Measurements from ENCODE around the gene HBZ.
"Not testable (repeated sequence)": the region's sequence is repeated elsewhere in the genome, so short reads cannot be mapped to it uniquely, and the experiment has no call there.

Gene HBZ

GRCh38 chr16:138049-138417 is 14.4 kb upstream of the HBZ start:
- 4 to 6% methylated on average over 11 to 13 of the region's 30 CpGs for WGBS, 2 experiments (ENCODE audit: insufficient coverage in 2 of 2)
- Histone ChIP-seq H3K36me3 (ENCODE audit: control insufficient read depth, insufficient read depth, low read length) (no peaks in the 10 kb centered on the region), H3K4me1 (ENCODE audit: control insufficient read depth, insufficient read depth, low read length, poor library complexity, severe bottlenecking) (no peaks in the 10 kb centered on the region), H3K4me3 (ENCODE audit: extremely low read depth, insufficient read depth, low read length, poor library complexity, severe bottlenecking) (peak overlapping the region; percentile 66), H3K9me3 (ENCODE audit: control insufficient read depth, low read length) (no peaks in the 10 kb centered on the region), H3K27ac (ENCODE audit: low read depth, low read length, severe bottlenecking) (peak overlapping the region; percentile 76)

DNA sequence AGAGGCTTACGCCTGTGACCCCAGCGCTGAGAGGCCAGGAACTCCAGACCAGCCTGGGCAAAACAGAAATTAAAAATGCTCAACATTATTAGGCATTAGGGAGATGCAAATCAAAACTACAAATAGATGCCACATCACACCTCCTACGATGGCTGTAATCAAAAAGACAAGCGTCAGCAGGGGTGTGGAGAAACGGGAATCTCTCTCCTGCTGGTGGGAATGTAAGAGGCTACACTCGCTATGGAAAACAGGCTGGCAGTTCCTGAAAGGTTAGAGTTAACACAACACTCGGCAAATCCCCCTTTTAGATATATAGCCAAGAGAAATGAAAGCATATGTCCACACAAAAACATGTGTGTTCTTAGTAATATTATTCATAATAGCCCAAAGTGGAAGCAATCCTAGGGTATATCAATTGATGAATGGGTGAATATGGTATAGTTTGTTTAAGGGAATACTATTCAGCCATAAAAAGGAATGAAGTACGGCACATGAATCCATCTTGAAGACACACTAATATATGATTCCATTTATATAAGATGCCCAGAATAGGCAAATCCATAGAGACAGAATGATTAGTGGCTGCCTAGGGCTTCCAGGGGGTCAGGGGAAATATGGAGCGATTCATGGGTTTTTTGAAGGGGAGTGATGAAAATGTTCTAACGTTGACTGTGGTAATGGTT is 12.1 kb upstream of the HBZ start:
- Histone ChIP-seq H3K27ac (ENCODE audit: low read depth, low read length, severe bottlenecking) (no peak overlapping the region), H3K4me1 (ENCODE audit: control insufficient read depth, insufficient read depth, low read length, poor library complexity, severe bottlenecking) (no peaks in the 10 kb centered on the region), H3K4me3 (ENCODE audit: extremely low read depth, insufficient read depth, low read length, poor library complexity, severe bottlenecking) (no peak overlapping the region), H3K36me3 (ENCODE audit: control insufficient read depth, insufficient read depth, low read length) (no peaks in the 10 kb centered on the region), H3K9me3 (ENCODE audit: control insufficient read depth, low read length) (no peaks in the 10 kb centered on the region)
- 86 to 94% methylated on average over 3 to 4 of the region's 10 CpGs for WGBS, 2 experiments (ENCODE audit: insufficient coverage in 2 of 2)

DNA sequence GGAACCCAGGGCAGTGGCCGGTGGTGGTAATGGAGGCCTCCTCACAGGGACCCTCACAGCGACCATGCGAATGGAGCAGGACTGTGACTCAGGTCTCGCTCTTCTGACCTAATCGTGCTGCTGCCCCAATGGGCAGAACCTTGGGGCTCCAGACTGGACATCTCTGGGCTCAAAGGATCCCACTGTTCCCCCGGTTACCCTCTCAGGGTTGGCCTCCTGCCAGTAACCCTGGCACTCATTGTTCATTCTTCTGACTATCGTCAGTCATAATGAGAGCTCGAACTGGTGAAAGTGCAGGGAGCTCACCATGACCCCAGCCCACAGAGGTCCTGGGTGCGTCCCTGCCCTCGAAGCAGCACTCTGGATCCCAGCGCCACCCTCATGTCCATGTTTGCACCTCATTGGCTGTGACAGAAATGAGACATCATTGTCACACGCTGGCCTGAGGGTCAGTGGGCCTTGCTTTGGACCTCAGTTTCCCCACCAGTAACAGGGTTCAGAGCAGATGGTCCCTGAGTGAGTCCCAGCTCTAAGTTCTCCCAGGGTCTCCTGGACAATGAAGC is 10.0 kb upstream of the HBZ start:
- no peaks in the 10 kb centered on the region for H3K9me3 ChIP-seq (ENCODE audit: control insufficient read depth, low read length)
- no peak overlapping the region for H3K4me3 ChIP-seq (ENCODE audit: extremely low read depth, insufficient read depth, low read length, poor library complexity, severe bottlenecking)
- WGBS, 2 experiments (ENCODE audit: insufficient coverage in 2 of 2) = 89 to 90% methylated on average over 12 of the region's 12 CpGs
- no peak overlapping the region for H3K27ac ChIP-seq (ENCODE audit: low read depth, low read length, severe bottlenecking)
- no peaks in the 10 kb centered on the region for H3K36me3 ChIP-seq (ENCODE audit: control insufficient read depth, insufficient read depth, low read length)
- no peaks in the 10 kb centered on the region for H3K4me1 ChIP-seq (ENCODE audit: control insufficient read depth, insufficient read depth, low read length, poor library complexity, severe bottlenecking)

GRCh38 chr16:143047-143446 is 9.4 kb upstream of the HBZ start:
- Histone ChIP-seq H3K36me3 (ENCODE audit: control insufficient read depth, insufficient read depth, low read length) (no peaks in the 10 kb centered on the region), H3K4me1 (ENCODE audit: control insufficient read depth, insufficient read depth, low read length, poor library complexity, severe bottlenecking) (no peaks in the 10 kb centered on the region), H3K4me3 (ENCODE audit: extremely low read depth, insufficient read depth, low read length, poor library complexity, severe bottlenecking) (no peak overlapping the region), H3K9me3 (ENCODE audit: control insufficient read depth, low read length) (no peaks in the 10 kb centered on the region), H3K27ac (ENCODE audit: low read depth, low read length, severe bottlenecking) (no peak overlapping the region)
- 86 to 90% methylated on average over 2 to 5 of the region's 6 CpGs for WGBS, 2 experiments (ENCODE audit: insufficient coverage in 2 of 2)

DNA sequence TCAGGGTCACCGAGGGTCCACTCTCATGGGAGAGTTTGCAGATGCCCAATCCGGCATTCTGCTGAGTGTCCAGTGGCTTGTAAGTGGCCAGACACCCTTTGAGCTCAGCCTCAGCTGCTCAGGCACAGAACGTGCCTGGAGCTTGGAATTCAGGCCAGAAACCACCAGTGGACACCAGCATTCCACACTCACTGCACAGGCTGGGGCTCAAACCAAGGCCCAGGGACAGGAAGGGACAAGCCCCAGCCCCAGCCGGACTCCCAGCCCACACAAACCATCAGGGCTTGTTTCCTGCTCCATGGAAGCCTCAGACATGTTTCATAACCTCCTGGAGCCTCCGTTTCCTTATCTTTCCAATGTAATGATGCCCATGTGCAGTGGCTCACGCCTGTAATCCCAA is 9.0 kb upstream of the HBZ start:
- WGBS, 2 experiments (ENCODE audit: insufficient coverage in 2 of 2) = 81 to 86% methylated on average over 5 to 6 of the region's 6 CpGs
- no peak overlapping the region for H3K4me3 ChIP-seq (ENCODE audit: extremely low read depth, insufficient read depth, low read length, poor library complexity, severe bottlenecking)
- no peaks in the 10 kb centered on the region for H3K36me3 ChIP-seq (ENCODE audit: control insufficient read depth, insufficient read depth, low read length)
- no peaks in the 10 kb centered on the region for H3K4me1 ChIP-seq (ENCODE audit: control insufficient read depth, insufficient read depth, low read length, poor library complexity, severe bottlenecking)
- no peak overlapping the region for H3K27ac ChIP-seq (ENCODE audit: low read depth, low read length, severe bottlenecking)
- H3K9me3 ChIP-seq (ENCODE audit: control insufficient read depth, low read length) = no peaks in the 10 kb centered on the region

GRCh38 chr16:144797-145252 is 7.6 kb upstream of the HBZ start:
- Histone ChIP-seq H3K27ac (ENCODE audit: low read depth, low read length, severe bottlenecking) (no peak overlapping the region), H3K9me3 (ENCODE audit: control insufficient read depth, low read length) (no peaks in the 10 kb centered on the region), H3K36me3 (ENCODE audit: control insufficient read depth, insufficient read depth, low read length) (no peaks in the 10 kb centered on the region), H3K4me1 (ENCODE audit: control insufficient read depth, insufficient read depth, low read length, poor library complexity, severe bottlenecking) (no peaks in the 10 kb centered on the region), H3K4me3 (ENCODE audit: extremely low read depth, insufficient read depth, low read length, poor library complexity, severe bottlenecking) (no peak overlapping the region)
- 93 to 97% methylated on average over 14 of the region's 14 CpGs for WGBS, 2 experiments (ENCODE audit: insufficient coverage in 2 of 2)

DNA sequence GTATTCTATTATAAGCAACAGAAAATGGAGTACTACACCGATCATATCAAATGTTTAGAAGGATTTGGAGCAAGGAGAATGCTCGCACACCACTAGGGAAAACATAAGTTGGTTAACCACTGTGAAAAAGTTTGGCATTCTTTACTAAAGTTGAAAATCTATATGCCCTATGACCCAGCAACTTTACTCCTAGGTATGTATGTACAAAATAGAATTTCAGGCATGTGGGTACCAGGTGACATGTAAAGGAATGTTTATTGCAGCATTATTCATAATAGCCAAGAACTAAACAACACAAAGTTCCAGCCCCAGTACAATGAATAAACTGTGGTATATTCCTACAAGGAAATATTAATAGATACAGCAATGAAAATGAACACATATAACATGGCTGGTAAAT is 5.8 kb upstream of the HBZ start:
- WGBS, 2 experiments (ENCODE audit: insufficient coverage in 2 of 2) = no CpG with 5 or more reads among the region's 2 CpGs
- H3K27ac ChIP-seq (ENCODE audit: low read depth, low read length, severe bottlenecking) = no peak overlapping the region
- no peaks in the 10 kb centered on the region for H3K4me1 ChIP-seq (ENCODE audit: control insufficient read depth, insufficient read depth, low read length, poor library complexity, severe bottlenecking)
- H3K4me3 ChIP-seq (ENCODE audit: extremely low read depth, insufficient read depth, low read length, poor library complexity, severe bottlenecking) = no peak overlapping the region
- no peaks in the 10 kb centered on the region for H3K9me3 ChIP-seq (ENCODE audit: control insufficient read depth, low read length)
- no peaks in the 10 kb centered on the region for H3K36me3 ChIP-seq (ENCODE audit: control insufficient read depth, insufficient read depth, low read length)

GRCh38 chr16:149024-149660 is 3.3 kb upstream of the HBZ start:
- no peak overlapping the region for H3K4me3 ChIP-seq (ENCODE audit: extremely low read depth, insufficient read depth, low read length, poor library complexity, severe bottlenecking)
- H3K4me1 ChIP-seq (ENCODE audit: control insufficient read depth, insufficient read depth, low read length, poor library complexity, severe bottlenecking) = no peaks in the 10 kb centered on the region
- H3K36me3 ChIP-seq (ENCODE audit: control insufficient read depth, insufficient read depth, low read length) = no peaks in the 10 kb centered on the region
- WGBS, 2 experiments (ENCODE audit: insufficient coverage in 2 of 2) = 62% methylated on average over 8 of the region's 9 CpGs
- H3K9me3 ChIP-seq (ENCODE audit: control insufficient read depth, low read length) = no peaks in the 10 kb centered on the region
- no peak overlapping the region for H3K27ac ChIP-seq (ENCODE audit: low read depth, low read length, severe bottlenecking)

DNA sequence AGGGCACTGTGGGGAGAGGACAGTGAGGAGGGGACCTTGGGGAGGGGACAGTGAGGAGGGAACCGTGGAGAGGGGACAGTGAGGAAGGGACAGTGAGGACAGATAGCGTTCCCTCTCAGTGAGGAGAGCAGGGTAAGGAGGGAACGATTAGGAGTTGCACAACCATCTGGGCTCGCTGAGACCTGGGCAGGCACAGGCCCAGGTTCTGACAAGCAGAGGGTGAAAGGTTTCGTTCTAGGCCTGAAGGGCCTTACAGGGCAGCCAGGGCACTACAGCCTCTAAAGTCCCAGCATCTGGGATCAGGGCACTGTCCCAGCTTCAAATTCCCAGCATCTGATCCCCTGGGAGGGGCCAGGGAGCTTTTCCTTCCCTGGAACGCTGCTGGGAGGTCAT is 681 bp downstream of the HBZ start:
- not testable (repeated sequence) for H3K4me3 ChIP-seq (ENCODE audit: extremely low read depth, insufficient read depth, low read length, poor library complexity, severe bottlenecking); H3K27ac ChIP-seq (ENCODE audit: low read depth, low read length, severe bottlenecking); H3K36me3 ChIP-seq (ENCODE audit: control insufficient read depth, insufficient read depth, low read length); H3K9me3 ChIP-seq (ENCODE audit: control insufficient read depth, low read length); H3K4me1 ChIP-seq (ENCODE audit: control insufficient read depth, insufficient read depth, low read length, poor library complexity, severe bottlenecking)
- WGBS, 2 experiments (ENCODE audit: insufficient coverage in 2 of 2) = 57% methylated on average over 1 of the region's 6 CpGs; no CpG with 5 or more reads in 1 of the 2 experiments

DNA sequence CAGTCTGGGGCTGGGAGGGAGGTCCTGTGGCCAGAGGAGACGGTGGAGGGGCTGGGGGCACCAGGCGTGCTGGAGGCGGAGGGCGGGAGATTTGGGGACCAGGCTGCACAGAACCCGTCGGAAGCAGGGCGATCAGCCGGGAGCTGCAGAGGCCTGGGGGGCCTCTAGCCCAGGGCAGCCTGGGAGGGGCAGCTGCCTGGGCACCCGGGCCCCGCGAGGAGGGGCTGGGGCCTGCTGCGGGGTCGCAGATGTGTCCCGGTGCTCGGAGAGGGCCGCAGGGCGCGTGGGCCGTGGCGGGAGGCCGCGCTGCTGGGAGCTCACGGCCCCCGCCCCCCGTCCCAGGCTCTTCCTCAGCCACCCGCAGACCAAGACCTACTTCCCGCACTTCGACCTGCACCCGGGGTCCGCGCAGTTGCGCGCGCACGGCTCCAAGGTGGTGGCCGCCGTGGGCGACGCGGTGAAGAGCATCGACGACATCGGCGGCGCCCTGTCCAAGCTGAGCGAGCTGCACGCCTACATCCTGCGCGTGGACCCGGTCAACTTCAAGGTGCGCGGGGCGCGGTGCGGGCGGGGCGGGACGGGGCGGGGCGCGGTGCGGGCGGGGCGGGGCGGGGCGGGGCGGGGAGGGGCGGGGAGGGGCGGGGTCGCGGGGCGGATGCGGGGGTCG is 1.2 kb downstream of the HBZ start:
- no CpG with 5 or more reads among the region's 74 CpGs for WGBS, 2 experiments (ENCODE audit: insufficient coverage in 2 of 2)

More for the DNA sequence above, 1.2 kb downstream of the HBZ start:
- H3K4me1 ChIP-seq (ENCODE audit: control insufficient read depth, insufficient read depth, low read length, poor library complexity, severe bottlenecking); H3K9me3 ChIP-seq (ENCODE audit: control insufficient read depth, low read length); H3K36me3 ChIP-seq (ENCODE audit: control insufficient read depth, insufficient read depth, low read length); H3K4me3 ChIP-seq (ENCODE audit: extremely low read depth, insufficient read depth, low read length, poor library complexity, severe bottlenecking); H3K27ac ChIP-seq (ENCODE audit: low read depth, low read length, severe bottlenecking): not testable (repeated sequence)
